HL-60/S4 treated with retinoic acid at 250 ng/mL for 4 days and 3 days (cell line): Measurements from ENCODE around the gene HOXB1.
"Not testable (repeated sequence)": the region's sequence is repeated elsewhere in the genome, so short reads cannot be mapped to it uniquely, and the experiment has no call there.

Experiments used
- in situ Hi-C: fragments of 300-500 bp; cut with MboI; formaldehyde crosslinking; loops from 2 replicates; pipeline ENCODE4 v1.7.0; 2022; ENCODE audit warnings: low sequenced_read_pairs

The HOXB1 gene

GRCh38 chr17:48544349-48545021 is 13.7 kb upstream of the HOXB1 start:
- in situ Hi-C loops, result no loop called here

GRCh38 chr17:48543854-48544348 is 13.1 kb upstream of the HOXB1 start:
- in situ Hi-C loops, result no loop called here

DNA sequence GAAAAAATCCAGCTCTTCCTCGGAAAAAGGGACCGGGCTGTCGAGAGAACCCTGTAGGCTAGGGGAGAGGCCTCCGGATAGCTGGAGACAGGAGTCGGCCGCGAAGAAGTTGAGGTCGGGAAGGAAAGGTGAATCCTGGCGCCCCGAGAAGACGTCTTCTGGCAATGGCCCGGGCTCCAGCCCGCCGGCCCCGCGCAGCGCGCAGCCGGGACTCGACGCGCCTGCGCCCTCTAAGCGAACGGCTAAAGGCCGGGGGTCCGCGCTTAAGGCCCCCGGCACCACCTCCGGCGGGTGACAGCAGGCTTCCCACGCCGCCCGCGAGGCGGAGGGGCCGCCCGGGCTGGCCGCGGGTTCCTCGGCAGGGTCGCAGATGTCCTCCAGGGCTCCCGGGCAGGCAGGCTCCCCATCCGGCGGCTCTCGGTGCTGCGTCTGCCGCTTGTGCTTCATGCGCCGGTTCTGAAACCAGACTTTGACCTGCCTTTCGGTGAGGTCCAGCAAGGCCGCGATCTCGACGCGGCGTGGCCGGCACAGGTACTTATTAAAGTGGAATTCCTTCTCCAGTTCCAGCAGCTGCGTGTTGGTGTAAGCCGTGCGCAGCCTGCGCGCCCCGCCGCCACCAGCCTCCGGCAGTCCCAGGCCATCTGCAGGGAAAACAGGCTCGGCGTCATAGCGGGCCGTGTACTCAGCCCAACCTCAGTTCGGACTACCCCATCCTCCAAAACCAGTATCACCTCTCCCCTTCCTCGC is 12.5 kb upstream of the HOXB1 start:
- in situ Hi-C loops, result no loop called here

GRCh38 chr17:48542698-48543106 is 11.9 kb upstream of the HOXB1 start:
- in situ Hi-C loops, result no loop called here

GRCh38 chr17:48542114-48542656 is 11.4 kb upstream of the HOXB1 start:
- in situ Hi-C loops, result no loop called here

DNA sequence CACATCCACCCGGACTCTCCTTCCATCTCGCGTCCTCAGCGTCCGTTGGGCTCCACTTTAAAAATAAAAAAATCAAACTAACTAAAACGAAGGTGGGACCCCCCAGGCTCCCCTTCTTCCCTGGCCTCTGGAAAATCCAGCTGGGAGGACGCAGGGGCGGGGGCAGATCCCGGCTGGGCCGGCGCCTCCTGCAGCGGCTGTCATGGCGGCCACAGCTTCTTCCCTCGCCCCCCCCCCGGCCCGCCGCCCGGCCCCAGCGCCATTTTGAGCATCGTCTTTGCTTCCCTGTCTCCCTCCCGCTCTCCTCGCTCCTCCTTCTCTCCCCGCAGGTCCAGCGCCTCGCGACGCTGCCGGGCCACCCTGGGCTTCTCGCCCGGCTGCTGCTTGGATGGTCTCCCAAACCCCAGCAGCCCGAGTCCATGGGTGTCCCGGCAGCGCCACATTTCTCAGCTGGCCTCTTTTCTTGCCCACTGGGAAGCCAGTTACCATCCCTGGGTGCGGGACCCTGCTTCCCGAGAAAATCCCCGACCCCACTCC is 10.8 kb upstream of the HOXB1 start:
- in situ Hi-C loops, result no loop called here

DNA sequence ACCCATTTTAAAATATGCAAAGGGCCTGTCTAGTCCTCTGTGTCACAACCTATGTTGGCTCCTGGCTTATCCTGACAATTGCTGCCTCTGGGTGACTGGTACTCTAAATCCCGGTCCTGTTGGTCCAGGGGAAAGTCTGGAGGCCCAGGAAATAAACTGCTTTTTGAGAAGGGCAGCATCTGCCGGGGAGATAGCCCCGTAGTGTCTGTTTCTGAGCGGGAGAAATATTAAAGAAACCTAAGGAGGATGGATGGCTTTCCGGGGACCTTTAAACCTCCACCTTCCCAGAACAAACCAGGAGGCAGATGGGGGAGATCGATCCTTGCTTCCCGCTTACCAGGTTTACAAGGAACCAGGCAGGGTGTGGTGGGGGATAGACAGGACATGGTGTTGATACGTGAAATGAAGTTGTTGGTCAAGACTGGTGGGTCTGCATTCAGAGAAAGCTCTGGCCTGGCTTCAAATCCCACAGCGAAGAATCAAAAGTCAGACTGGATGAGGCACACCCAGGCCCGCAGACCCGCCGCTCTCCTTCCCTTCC is 10.3 kb upstream of the HOXB1 start:
- in situ Hi-C loops, result no loop called here

DNA sequence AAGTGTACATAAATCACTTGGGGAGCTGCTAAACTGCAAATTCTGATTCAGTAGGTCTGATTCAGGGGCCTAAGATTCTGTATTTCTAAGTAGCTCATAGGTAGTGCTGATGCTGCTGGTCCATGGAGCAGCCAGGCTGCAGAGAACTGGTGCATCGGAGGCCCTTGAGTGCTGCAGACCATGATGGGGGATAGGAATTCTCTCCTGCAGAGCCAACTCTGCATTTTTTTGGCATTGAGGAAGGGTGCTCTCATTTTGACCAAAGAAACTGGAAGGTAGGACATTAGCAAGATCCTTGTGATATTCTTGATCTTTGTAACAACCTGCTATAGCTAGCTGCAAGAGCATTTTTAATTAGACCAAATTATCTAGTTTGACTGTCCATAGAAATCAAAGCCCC is 9.4 kb upstream of the HOXB1 start:
- in situ Hi-C loops, result no loop called here

GRCh38 chr17:48539177-48539576 is 8.4 kb upstream of the HOXB1 start:
- in situ Hi-C loops, result no loop called here

DNA sequence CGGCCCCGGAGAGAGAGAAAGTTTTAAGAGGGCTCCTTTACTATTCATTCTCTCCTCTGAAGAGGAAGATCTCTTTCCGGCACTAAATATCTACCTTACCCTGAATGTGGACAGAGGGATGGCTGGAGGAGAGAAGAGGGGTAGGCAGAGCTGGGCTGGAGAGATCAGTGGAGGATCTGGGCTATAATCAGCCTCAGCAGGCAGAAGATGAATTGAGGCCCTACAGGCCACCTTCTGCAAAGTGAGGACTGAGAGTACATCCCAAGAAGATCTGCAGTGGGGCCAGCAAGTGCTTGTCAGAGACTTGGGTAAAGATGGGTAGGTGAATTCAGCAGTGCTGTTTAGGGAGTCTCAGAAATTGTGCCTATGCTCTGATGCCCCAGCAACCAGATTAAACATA is 6.5 kb upstream of the HOXB1 start:
- in situ Hi-C loops, result no loop called here

- in situ Hi-C loops, result not testable (repeated sequence)
Observed at GRCh38 chr17:48535793-48536559, 5.2 kb upstream of the HOXB1 start.

- in situ Hi-C loops, result no loop called here
Observed at GRCh38 chr17:48532261-48532660, 1.4 kb upstream of the HOXB1 start.

GRCh38 chr17:48530208-48530886 is 464 bp downstream of the HOXB1 start:
- in situ Hi-C loops, result no loop called here

GRCh38 chr17:48529683-48530009 is 1.2 kb downstream of the HOXB1 start:
- in situ Hi-C loops, result no loop called here

- in situ Hi-C loops, result no loop called here
Observed at GRCh38 chr17:48528936-48529682, 1.7 kb downstream of the HOXB1 start.

- in situ Hi-C loops, result no loop called here
Observed at GRCh38 chr17:48528153-48528935, 2.5 kb downstream of the HOXB1 start.

DNA sequence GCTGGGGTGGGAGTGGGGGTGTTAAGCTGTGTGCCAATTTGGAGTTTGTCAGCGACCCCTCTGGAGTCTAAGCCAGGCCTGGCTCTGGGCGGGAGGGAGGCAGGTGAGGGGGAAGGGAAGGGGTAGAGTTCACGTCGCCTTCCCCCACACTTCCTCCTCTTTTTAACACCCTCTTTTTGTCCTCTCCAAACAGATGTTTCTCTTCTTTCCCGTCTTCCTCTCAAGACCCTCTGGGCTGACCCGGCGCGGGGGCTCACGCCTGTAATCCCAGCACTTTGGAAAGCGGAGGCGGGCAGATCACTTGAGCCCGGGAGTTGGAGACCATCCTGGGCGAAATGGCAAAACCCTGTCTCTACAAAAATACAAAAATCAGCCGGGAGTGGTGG is 3.3 kb downstream of the HOXB1 start:
- in situ Hi-C loops, result no loop called here

DNA sequence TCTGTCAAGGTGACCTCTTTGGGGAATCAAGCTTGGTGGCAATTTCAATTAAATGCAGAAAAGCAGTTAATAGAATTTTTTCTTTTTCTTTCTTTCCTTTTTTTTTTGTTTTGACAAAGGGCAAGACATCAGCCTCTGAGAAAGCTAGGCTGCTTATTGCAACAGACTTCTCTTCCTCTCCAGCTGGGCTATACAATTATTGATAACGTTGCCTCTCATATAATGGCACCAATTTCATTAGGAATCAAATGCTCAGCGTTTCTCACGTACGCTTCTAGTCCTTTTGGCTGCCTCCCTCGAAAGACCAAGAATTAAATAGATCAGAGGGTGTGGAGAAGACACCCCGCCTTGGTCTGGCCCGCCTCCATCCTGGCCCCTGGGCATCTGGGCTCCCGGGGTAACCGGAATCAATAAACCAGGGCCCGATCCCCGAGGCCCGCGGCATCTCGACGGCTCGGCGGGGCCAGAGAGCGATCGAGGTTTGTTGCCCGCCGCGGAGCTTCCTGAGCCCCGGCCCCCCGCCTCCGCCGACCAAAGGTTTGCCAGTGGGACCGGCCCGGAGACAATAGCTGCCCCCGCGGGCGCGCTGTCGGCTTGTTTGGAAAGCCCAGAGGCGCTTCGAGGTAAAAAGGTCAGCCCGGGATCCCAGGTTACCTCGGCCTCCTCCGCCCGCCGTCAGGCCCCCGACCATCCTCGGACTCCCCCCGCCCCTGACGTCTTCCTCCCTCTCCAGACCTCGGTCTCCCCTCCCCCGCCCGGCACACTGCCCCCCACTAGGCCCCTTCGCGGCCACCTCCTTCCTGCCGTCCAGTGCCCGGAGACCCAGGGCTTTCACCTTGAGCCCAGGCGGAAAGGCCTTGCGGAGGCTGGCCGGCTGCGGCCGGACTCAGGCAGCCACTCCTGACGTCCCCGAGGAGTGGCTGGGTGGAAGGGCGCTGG is 3.9 kb downstream of the HOXB1 start:
- in situ Hi-C loops, result no loop called here
